HG03571 (cell line): ENCODE measurements around the gene SLC39A13.
"Not testable (repeated sequence)": the region's sequence is repeated elsewhere in the genome, so short reads cannot be mapped to it uniquely, and the experiment has no call there.

ENCODE experiments used
- ATAC-seq: cut with Tn5 transposase; IDR thresholded peaks from one replicate; pipeline ENCODE4 v1.9.1; 2021; ENCODE audit not compliant: unreplicated experiment

Gene SLC39A13

DNA sequence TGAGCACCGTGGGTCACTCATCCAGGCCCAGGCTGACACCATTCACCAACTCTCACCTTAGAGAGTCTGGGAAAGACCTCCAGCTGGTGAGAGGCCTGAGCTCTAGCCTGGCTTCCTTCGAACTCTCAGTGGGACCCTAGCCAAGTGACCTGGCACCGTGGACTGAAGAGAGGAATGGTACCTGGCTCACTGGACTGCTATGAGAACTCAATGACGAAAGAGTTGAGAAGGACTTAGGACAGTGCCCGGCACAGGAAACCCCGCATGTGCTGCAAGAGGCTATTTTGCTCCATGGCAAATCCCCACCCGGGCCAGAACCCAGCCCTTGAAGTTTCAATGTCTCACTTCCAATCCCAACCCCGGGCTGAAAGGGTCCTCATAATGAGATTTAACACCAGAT lies 41.2 kb downstream of the SLC39A13 start:
- no peak for ATAC-seq

DNA sequence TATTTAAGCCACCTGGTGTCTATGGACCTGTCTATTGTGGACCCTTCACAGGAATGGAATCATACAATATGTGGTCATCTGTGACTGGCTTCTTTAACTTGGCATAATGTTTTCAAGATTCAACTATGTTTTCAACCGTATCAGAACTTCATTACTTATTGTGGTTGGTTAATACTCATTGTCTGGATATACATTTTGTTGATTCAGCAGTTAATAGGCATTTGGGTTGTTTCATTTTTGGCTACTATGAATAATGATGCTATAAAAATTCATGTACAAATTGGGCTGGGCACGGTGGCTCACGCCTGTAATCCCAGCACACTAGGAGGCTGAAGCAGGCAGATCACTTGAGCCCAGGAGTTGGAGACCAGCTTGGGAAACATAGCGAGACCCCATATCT lies 43.0 kb downstream of the SLC39A13 start:
- ATAC-seq = no peak

DNA sequence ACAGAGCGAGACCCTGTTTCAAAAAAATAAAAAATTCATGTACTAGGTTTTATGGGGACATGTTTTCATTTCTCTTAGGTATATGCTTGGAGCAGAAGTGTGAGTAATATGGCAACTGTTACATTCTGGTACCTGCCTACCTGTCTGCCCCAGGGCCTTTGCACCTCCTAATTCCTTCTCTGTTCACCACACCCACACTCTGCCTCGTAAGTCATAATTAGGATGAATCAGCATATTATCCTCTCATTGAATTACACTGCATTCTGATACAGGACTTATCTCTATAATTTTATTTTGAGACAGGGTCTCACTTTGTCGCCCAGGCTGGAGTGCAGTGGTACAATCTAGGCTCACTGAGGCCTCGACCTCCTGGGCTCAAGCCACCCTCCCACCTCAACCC lies 43.6 kb downstream of the SLC39A13 start:
- no peak for ATAC-seq

DNA sequence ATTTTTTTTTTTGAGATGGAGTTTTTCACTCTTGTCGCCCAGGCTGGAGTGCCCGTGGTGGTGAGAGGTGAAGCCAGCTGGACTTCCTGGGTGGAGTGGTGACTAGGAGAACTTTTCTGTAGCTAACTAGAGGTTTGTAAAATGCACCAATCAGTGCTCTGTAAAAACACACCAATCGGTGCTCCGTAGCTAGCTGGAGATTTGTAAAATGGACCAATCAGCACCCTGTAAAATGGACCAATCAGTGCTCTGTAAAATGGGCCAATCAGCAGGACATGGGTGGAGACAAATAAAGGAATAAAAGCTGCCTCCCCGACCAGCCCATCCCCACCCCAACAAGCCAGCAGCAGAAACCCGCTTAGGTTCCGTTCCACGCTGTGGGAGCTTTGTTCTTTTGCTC lies 45.0 kb downstream of the SLC39A13 start:
- no peak for ATAC-seq

DNA sequence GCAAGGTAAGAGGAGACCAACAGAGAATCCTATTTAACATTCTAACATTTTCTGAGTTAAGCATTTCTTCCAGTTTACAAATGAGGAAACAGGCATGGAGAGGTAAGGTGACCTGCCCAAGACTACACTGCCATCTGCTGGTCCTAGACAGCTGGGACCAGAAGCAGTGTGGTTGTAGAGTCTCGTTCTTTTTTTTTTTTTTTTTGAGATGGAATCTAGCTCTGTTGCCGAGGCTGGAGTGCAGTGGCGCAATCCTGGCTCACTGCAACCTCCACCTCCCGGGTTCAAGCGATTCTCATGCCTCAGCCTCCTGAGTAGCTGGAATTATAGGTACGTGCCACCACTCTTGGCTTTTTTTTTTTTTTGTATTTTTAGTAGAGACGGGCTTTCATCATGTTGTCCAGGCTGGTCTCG lies 45.9 kb downstream of the SLC39A13 start:
- not testable (repeated sequence) for ATAC-seq

DNA sequence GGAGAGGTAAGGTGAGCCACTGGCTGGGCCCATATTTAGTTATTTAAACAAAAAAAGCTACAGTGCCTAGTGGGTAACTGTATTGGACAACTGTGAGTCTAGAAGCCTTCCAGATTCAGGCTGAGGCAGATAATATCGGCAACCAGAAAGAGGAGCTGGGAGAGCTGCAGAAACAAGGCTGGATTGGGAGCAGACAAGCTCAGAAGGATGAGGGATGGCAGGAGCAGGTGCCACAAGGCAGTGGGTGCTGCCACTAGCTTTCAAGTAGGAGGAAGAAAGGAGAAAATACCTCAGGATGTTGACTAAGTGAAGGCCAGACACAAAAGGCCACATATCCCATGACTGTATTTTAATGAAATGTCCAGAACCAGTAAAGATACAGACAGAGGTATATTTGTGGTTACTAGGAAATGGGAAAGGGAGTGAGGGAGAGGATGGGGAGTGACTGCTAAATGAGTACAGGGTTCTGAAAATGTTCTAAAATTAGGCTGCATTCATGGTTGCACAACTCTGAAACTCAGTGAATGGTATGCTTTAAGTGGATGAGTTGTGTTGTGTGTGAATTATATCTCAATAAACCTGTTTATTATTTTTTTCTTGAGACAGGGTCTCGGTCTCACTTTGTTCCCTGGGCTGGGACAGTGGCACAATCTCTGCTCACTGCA lies 52.3 kb downstream of the SLC39A13 start:
- no peak for ATAC-seq

DNA sequence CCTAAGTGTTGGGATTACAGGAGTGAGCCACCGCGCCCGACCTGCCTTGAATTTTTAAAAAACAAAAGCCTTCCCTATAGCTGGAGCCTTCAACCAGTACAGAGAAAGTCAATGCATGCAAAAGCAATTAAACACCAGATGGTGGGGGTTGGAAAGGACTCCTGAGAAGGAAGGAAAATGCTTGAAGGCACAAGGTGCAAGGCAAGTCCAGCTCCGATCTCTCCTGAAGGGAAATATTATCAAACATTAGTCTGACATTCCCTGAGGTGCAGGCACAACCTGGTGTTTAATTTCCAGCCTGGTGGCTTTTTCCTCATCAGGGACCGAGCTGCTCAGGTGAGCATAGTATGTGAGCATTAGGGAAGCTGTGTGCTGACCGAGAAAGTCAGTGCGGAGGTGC lies 53.5 kb downstream of the SLC39A13 start:
- no peak for ATAC-seq

DNA sequence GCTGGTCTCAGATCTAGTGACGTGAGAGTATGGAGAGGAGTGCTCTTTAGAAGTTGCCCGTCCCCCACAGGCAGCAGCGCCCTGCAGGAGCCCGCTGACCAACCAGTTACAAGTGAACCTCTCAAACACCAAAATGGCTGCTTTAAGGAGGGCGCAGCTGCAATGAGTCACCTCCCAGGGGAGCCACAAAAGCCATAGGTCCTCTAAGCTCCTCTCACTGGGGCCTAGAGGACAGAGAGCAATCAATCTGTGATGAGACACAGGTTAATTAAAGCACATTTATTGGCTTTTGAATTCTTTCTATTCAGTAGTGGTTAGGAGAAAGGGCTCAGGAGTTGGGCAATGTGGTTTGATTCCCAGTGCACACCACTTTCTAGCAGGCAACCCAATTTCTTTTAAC lies 56.1 kb downstream of the SLC39A13 start:
- ATAC-seq = no peak
